ENCODE measurements around the gene CPZ.

- TF ChIP-seq TAF1 (IDR thresholded peaks at IDR 0.05; ENCODE audit: borderline replicate concordance, insufficient read depth, low read length) = no peak
- TF ChIP-seq REST (IDR thresholded peaks at IDR 0.05; ENCODE audit: insufficient read depth in 1 of 2, low read depth in 2 of 2, low read length in 2 of 2) = no peak
- no peak for TF ChIP-seq FOXP2 (optimal IDR thresholded peaks at IDR 0.05; ENCODE audit: borderline replicate concordance, extremely low read depth, extremely low read length, insufficient read depth)
- no peak for TF ChIP-seq POLR2AphosphoS5 (IDR thresholded peaks at IDR 0.05; ENCODE audit: low read depth, low read length)
- no peak for TF ChIP-seq SIN3A (IDR thresholded peaks at IDR 0.05; ENCODE audit: borderline replicate concordance, insufficient read depth, low read length)
Measured at GRCh38 chr4:8542776-8543525, 49.6 kb upstream of the CPZ start.

All from PFSK-1 (cell line).